Measurements from ENCODE around the gene MELTF.

Gene MELTF

GRCh38 chr3:196992461-196993065 lies 37.1 kb downstream of the MELTF start:
- DNase-seq (ENCODE audit: low read depth), result no peak

GRCh38 chr3:196991581-196992460 lies 37.8 kb downstream of the MELTF start:
- DNase-seq (ENCODE audit: low read depth), result no peak

- no peak for DNase-seq (ENCODE audit: low read depth)
Measured at GRCh38 chr3:196990601-196991007, 39.0 kb downstream of the MELTF start.

GRCh38 chr3:196989721-196990262 lies 39.8 kb downstream of the MELTF start:
- no peak for DNase-seq (ENCODE audit: low read depth)

- no peak for DNase-seq (ENCODE audit: low read depth)
Measured at GRCh38 chr3:196988241-196989029, 41.2 kb downstream of the MELTF start.

- DNase-seq (ENCODE audit: low read depth), result no peak
Measured at GRCh38 chr3:196987022-196987421, 42.6 kb downstream of the MELTF start.

GRCh38 chr3:196985954-196986885 lies 43.4 kb downstream of the MELTF start:
- DNase-seq (ENCODE audit: low read depth), result no peak

- no peak for DNase-seq (ENCODE audit: low read depth)
Measured at GRCh38 chr3:196985298-196985697, 44.3 kb downstream of the MELTF start.

- no peak for DNase-seq (ENCODE audit: low read depth)
Measured at GRCh38 chr3:196983186-196983585, 46.4 kb downstream of the MELTF start.

GRCh38 chr3:196981657-196982056 lies 48.0 kb downstream of the MELTF start:
- DNase-seq (ENCODE audit: low read depth), result no peak

- DNase-seq (ENCODE audit: low read depth), result no peak
Measured at GRCh38 chr3:196979545-196979944, 50.1 kb downstream of the MELTF start.

- no peak for DNase-seq (ENCODE audit: low read depth)
Measured at GRCh38 chr3:196976941-196977340, 52.7 kb downstream of the MELTF start.

GRCh38 chr3:196975349-196975748 lies 54.3 kb downstream of the MELTF start:
- DNase-seq (ENCODE audit: low read depth), result no peak

- no peak for DNase-seq (ENCODE audit: low read depth)
Measured at GRCh38 chr3:196974661-196975060, 55.0 kb downstream of the MELTF start.

- no peak for DNase-seq (ENCODE audit: low read depth)
Measured at GRCh38 chr3:196971094-196971698, 58.4 kb downstream of the MELTF start.

- DNase-seq (ENCODE audit: low read depth), result no peak
Measured at GRCh38 chr3:196970547-196971093, 59.0 kb downstream of the MELTF start.

- DNase-seq (ENCODE audit: low read depth), result peak; percentile 58
Measured at GRCh38 chr3:196969660-196970546, 59.7 kb downstream of the MELTF start.

GRCh38 chr3:196969134-196969659 lies 60.4 kb downstream of the MELTF start:
- peak; percentile 17 for DNase-seq (ENCODE audit: low read depth)
